Psoas muscle (tissue), 8 donors: ENCODE measurements around the gene STAU1. TPM values are rescaled to one million over a fixed set of nuclear protein-coding genes. Genes with fewer than 3 reads are reported as not detected.
"Not testable (repeated sequence)": the region's sequence is repeated elsewhere in the genome, so short reads cannot be mapped to it uniquely, and the experiment has no call there.

Source experiments
- ATAC-seq, 4 donors: fragments of 200-7000 bp; cut with Tn5 transposase; one replicate each; pipeline ENCODE4 v1.9.1; 2020; ENCODE audit warnings: moderate library complexity in 3 of 4, mild to moderate bottlenecking in 2 of 4
- DNase-seq, 2 donors: peaks; one replicate each; pipeline ENCODE4 v3.0.0-alpha.2; 2020
- H3K27ac ChIP-seq: fragments of 200-600 bp; one replicate; pipeline ENCODE4 v1.8.0; 2022
- H3K27me3 ChIP-seq, 3 donors: fragments of 200-600 bp in 1 of 3; one replicate each; pipeline versions ENCODE4 v1.6.1 to v1.8.0; 2013 to 2022; ENCODE audit warnings: low read length in 2 of 3, mild to moderate bottlenecking in 2 of 3, moderate library complexity in 1 of 3; ENCODE audit not compliant: insufficient read depth in 3 of 3
- H3K36me3 ChIP-seq, 2 donors: fragments of 200-600 bp in 1 of 2; one replicate each; pipeline versions ENCODE4 v1.6.1 to v1.8.0; 2013 to 2022; ENCODE audit warnings: low read depth in 1 of 2, mild to moderate bottlenecking in 1 of 2, moderate library complexity in 1 of 2; ENCODE audit not compliant: insufficient read depth in 1 of 2
- H3K4me1 ChIP-seq: fragments of 200-600 bp; one replicate; pipeline ENCODE4 v1.8.0; 2022
- H3K4me3 ChIP-seq: fragments of 200-600 bp; one replicate; pipeline ENCODE4 v1.8.0; 2022; ENCODE audit warnings: mild to moderate bottlenecking
- H3K9me3 ChIP-seq: fragments of 200-600 bp; one replicate; pipeline ENCODE4 v1.8.0; 2022
- CTCF ChIP-seq: fragments of 200-600 bp; IDR thresholded peaks from one replicate; pipeline ENCODE4 v1.8.0; 2022; ENCODE audit warnings: antibody characterized with exemption
- WGBS, 3 donors: extraction: QIAGEN DNeasy Blood & Tissue Kit; methylation state at CpG; one replicate each; pipeline versions ENCODE4 v1.1.6 to v1.1.7; 2013; 5-methylcytosine and 5-hydroxymethylcytosine counted together
- intact Hi-C, 2 donors: fragments of 100-400 bp; cut with DNase I; formaldehyde crosslinking; loops; one replicate each; pipeline versions ENCODE4 v1.11.0 to v1.14.2; 2022
- polyA plus RNA-seq, 3 donors: library from polyadenylated mRNA; stranded (reverse); fragments of 200-250 nt; gene quantifications; one replicate each; pipeline ENCODE4 v1.2.3, GENCODE V29; 2013
- total RNA-seq, 4 donors: library from RNA; stranded (reverse); fragmentation: NEBNext Ultra II Directional in 2 of 4; extraction: Animal tissue kit (Norgen Biotek cat#: 25700) in 2 of 4; gene quantifications; one replicate each; pipeline versions ENCODE4 v1.2.1 to v1.2.4, GENCODE V29; 2021 to 2023
- donor health status: healthy with polysubstance abuse.
- donor health status: DM: no; HTN: no; CAD: no; lungs with moderate emphysema.
- donor health status: Bipolar disorder and iron deficiency.
- donor health status: healthy.
- donor health status: DM: yes; HTN: yes; CAD: no.
- donor health status: DM: no; HTN: no; CAD: no.
- donor health status: DM: no; HTN: no; CAD: no.
- donor health status: DM: yes; HTN: yes; CAD: no.

STAU1 gene
- total and polyA plus RNA-seq, 7 donors = 30.2 to 85.2 (median 58.8) TPM

GRCh38 chr20:49110767-49111694 is 77.1 kb downstream of the STAU1 start:
- no peaks in the 10 kb centered on the region for H3K27me3 ChIP-seq
- WGBS, 3 donors = 94 to 95% (median 94%) methylated on average over 6 of the region's 6 CpGs
- DNase-seq (no peak), ATAC-seq (peak in 3 of 4 donors; percentile 20 to 36 (median 31))
- intact Hi-C loops = no loop called here
- H3K4me1 ChIP-seq = no peaks in the 10 kb centered on the region
- H3K36me3 ChIP-seq = peaks cover 10 to 58% of the 10 kb centered on the region in 2 donors
- no peaks in the 10 kb centered on the region for H3K9me3 ChIP-seq
- no peak overlapping the region for H3K4me3 ChIP-seq
- H3K27ac ChIP-seq = no peak overlapping the region
- TF ChIP-seq CTCF = no peak

- H3K4me3 ChIP-seq = no peak overlapping the region
- H3K27me3 ChIP-seq = no peaks in the 10 kb centered on the region
- ATAC-seq (no peak), DNase-seq (no peak)
- peaks cover 20 to 65% of the 10 kb centered on the region in 2 donors for H3K36me3 ChIP-seq
- no peak overlapping the region for H3K27ac ChIP-seq
- no peaks in the 10 kb centered on the region for H3K4me1 ChIP-seq
- no peaks in the 10 kb centered on the region for H3K9me3 ChIP-seq
- no peak for TF ChIP-seq CTCF
- 95 to 98% (median 96%) methylated on average over 6 of the region's 6 CpGs for WGBS, 3 donors
- intact Hi-C loops = no loop called here
Measured at GRCh38 chr20:49106328-49106727, 81.8 kb downstream of the STAU1 start.

GRCh38 chr20:49104979-49105547 is 83.1 kb downstream of the STAU1 start:
- H3K4me3 ChIP-seq, H3K27me3 ChIP-seq, H3K27ac ChIP-seq, ATAC-seq, H3K9me3 ChIP-seq, intact Hi-C loops, DNase-seq, H3K4me1 ChIP-seq: not testable (repeated sequence)
- H3K36me3 ChIP-seq = peaks cover 23 to 66% of the 10 kb centered on the region in 2 donors
- 92 to 96% (median 95%) methylated on average over 11 of the region's 11 CpGs for WGBS, 3 donors

- no peaks in the 10 kb centered on the region for H3K9me3 ChIP-seq
- no peak overlapping the region for H3K4me3 ChIP-seq
- H3K27ac ChIP-seq = no peak overlapping the region
- DNase-seq (no peak), ATAC-seq (peak in 1 of 4 donors; percentile 27)
- no peaks in the 10 kb centered on the region for H3K4me1 ChIP-seq
- intact Hi-C loops = no loop called here
- H3K36me3 ChIP-seq = peaks cover 23 to 68% of the 10 kb centered on the region in 2 donors
- TF ChIP-seq CTCF = no peak
- 69 to 76% (median 72%) methylated on average over 3 of the region's 3 CpGs for WGBS, 3 donors
- no peaks in the 10 kb centered on the region for H3K27me3 ChIP-seq
Measured at GRCh38 chr20:49104365-49104648, 83.8 kb downstream of the STAU1 start.

GRCh38 chr20:49103647-49104364 is 84.3 kb downstream of the STAU1 start:
- DNase-seq (no peak), ATAC-seq (no peak)
- no peak overlapping the region for H3K4me3 ChIP-seq
- no peaks in the 10 kb centered on the region for H3K27me3 ChIP-seq
- peaks cover 20 to 73% of the 10 kb centered on the region in 2 donors for H3K36me3 ChIP-seq
- intact Hi-C loops = no loop called here
- WGBS, 3 donors = 82 to 89% (median 88%) methylated on average over 7 of the region's 7 CpGs
- H3K4me1 ChIP-seq = no peaks in the 10 kb centered on the region
- no peaks in the 10 kb centered on the region for H3K9me3 ChIP-seq
- H3K27ac ChIP-seq = no peak overlapping the region
- no peak for TF ChIP-seq CTCF
